Measurements from ENCODE around the gene SMYD3. TPM values are rescaled to one million over a fixed set of nuclear protein-coding genes. Genes with fewer than 3 reads are reported as not detected.

The SMYD3 gene
- total and polyA plus RNA-seq, 9 of the 15 experiments (the other 6 are each of a cell fraction or from before 2014, with no cell fraction given): 128 to 440 (median 197) TPM

GRCh38 chr1:246506674-246507481 lies at the start of gene SMYD3 (continued):
- TF ChIP-seq ZFP36 (IDR thresholded peaks at IDR 0.05; ENCODE audit: low read depth, low read length, partially characterized antibody): no peak
- TF ChIP-seq EP400 (IDR thresholded peaks at IDR 0.05): no peak
- no peak for TF ChIP-seq CREB3L1 (IDR thresholded peaks at IDR 0.05; ENCODE audit: borderline replicate concordance, low read depth)
- TF ChIP-seq PCBP2 (IDR thresholded peaks at IDR 0.05; ENCODE audit: low read depth, low read length, poor library complexity, severe bottlenecking): no peak
- TF ChIP-seq SAP30 (IDR thresholded peaks at IDR 0.05; ENCODE audit: borderline replicate concordance, insufficient read depth, low read depth, low read length, poor library complexity, severe bottlenecking): no peak
- peak; percentile 60; the same call in 1 of the 2 replicates for TF ChIP-seq CREM (IDR thresholded peaks at IDR 0.05; ENCODE audit: low read depth)
- 0 out of 2 replicates have a peak, but pooled peaks have one; percentile 46 for TF ChIP-seq GTF2F1 (IDR thresholded peaks at IDR 0.05; ENCODE audit: low read depth, low read length)
- TF ChIP-seq NR4A1 (CRISPR knock-in tag; IDR thresholded peaks at IDR 0.05): peak; percentile 6; the same call in 1 of the 2 replicates
- TF ChIP-seq NR4A1 (tag; IDR thresholded peaks at IDR 0.05): no peak
- TF ChIP-seq PHB2 (IDR thresholded peaks at IDR 0.05; ENCODE audit: low read depth): no peak
- no peak for TF ChIP-seq SRSF3 (IDR thresholded peaks at IDR 0.05; ENCODE audit: insufficient read depth, low read length)
- TF ChIP-seq ZSCAN29 (IDR thresholded peaks at IDR 0.05): peak; percentile 47; the same call in 1 of the 2 replicates
- TF ChIP-seq MAX (CRISPR knock-in tag; IDR thresholded peaks at IDR 0.05): peak; percentile 36; the same call in 1 of the 2 replicates
- TF ChIP-seq, protein P1, sequence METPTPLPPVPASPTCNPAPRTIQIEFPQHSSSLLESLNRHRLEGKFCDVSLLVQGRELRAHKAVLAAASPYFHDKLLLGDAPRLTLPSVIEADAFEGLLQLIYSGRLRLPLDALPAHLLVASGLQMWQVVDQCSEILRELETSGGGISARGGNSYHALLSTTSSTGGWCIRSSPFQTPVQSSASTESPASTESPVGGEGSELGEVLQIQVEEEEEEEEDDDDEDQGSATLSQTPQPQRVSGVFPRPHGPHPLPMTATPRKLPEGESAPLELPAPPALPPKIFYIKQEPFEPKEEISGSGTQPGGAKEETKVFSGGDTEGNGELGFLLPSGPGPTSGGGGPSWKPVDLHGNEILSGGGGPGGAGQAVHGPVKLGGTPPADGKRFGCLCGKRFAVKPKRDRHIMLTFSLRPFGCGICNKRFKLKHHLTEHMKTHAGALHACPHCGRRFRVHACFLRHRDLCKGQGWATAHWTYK (CRISPR knock-in tag; IDR thresholded peaks at IDR 0.05): no peak
- TF ChIP-seq EWSR1 (IDR thresholded peaks at IDR 0.05; ENCODE audit: borderline replicate concordance, low read depth, partially characterized antibody): no peak
- TF ChIP-seq, protein P2, sequence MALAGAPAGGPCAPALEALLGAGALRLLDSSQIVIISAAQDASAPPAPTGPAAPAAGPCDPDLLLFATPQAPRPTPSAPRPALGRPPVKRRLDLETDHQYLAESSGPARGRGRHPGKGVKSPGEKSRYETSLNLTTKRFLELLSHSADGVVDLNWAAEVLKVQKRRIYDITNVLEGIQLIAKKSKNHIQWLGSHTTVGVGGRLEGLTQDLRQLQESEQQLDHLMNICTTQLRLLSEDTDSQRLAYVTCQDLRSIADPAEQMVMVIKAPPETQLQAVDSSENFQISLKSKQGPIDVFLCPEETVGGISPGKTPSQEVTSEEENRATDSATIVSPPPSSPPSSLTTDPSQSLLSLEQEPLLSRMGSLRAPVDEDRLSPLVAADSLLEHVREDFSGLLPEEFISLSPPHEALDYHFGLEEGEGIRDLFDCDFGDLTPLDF (CRISPR knock-in tag; IDR thresholded peaks at IDR 0.05): 0 out of 2 replicates have a peak, but pooled peaks have one; percentile 38
- TF ChIP-seq SREBF1 (IDR thresholded peaks at IDR 0.05; ENCODE audit: borderline replicate concordance, low read depth, low read length): no peak
- no peak for TF ChIP-seq HSF4 (CRISPR knock-in tag; IDR thresholded peaks at IDR 0.05; ENCODE audit: borderline replicate concordance)
- peak; percentile 55 for TF ChIP-seq L3MBTL2 (IDR thresholded peaks at IDR 0.05)
- peak; percentile 68 for TF ChIP-seq POLR2A (conservative IDR thresholded peaks at IDR 0.05)

Measured in K562 (cell line).